GM23338 (cell line): ENCODE data around the gene MRC2. TPM values are rescaled to one million over a fixed set of nuclear protein-coding genes. Genes with fewer than 3 reads are reported as not detected.

Experiments
- ATAC-seq: fragments of 200-7000 bp; cut with Tn5 transposase; 3 replicates; pipeline ENCODE4 v1.9.1; 2020
- DNase-seq: peaks from one replicate; pipeline ENCODE4 v3.0.0-alpha.2; 2015; ENCODE audit warnings: low spot score
- H2AFZ ChIP-seq: fragments of 200-600 bp; sonication (generic); 2 replicates; pipeline ENCODE4 v1.8.0; 2016; ENCODE audit warnings: antibody characterized with exemption, mild to moderate bottlenecking, moderate library complexity
- H3F3A ChIP-seq: fragments of 200-600 bp; sonication (generic); replicated peaks from 2 replicates; pipeline ENCODE4 v1.8.0; 2017; ENCODE audit warnings: antibody characterized with exemption, mixed run types, low read depth
- H3K27ac ChIP-seq: fragments of 200-600 bp; sonication (generic); 2 replicates; pipeline ENCODE4 v1.6.1; 2016; ENCODE audit warnings: low read depth
- H3K27me3 ChIP-seq: fragments of 200-600 bp; sonication (generic); 2 replicates; pipeline ENCODE4 v1.8.0; 2016; ENCODE audit warnings: mild to moderate bottlenecking, mixed run types, moderate library complexity; ENCODE audit not compliant: insufficient read depth
- H3K36me3 ChIP-seq: fragments of 200-600 bp; sonication (generic); 2 replicates; pipeline ENCODE4 v1.8.0; 2016; ENCODE audit warnings: mild to moderate bottlenecking; ENCODE audit not compliant: insufficient read depth
- H3K4me1 ChIP-seq: fragments of 200-600 bp; sonication (generic); 2 replicates; pipeline ENCODE4 v1.8.0; 2016; ENCODE audit warnings: mild to moderate bottlenecking, moderate library complexity; ENCODE audit not compliant: insufficient read depth
- H3K4me2 ChIP-seq: fragments of 200-600 bp; sonication (generic); 2 replicates; pipeline ENCODE4 v1.7.1; 2017; ENCODE audit warnings: mixed run types
- H3K4me3 ChIP-seq: fragments of 200-600 bp; sonication (generic); 2 replicates; pipeline ENCODE4 v1.6.1; 2016; ENCODE audit warnings: mixed run types
- H3K79me2 ChIP-seq: fragments of 200-600 bp; sonication (generic); replicated peaks from 2 replicates; pipeline ENCODE4 v1.8.0; 2017; ENCODE audit warnings: mild to moderate bottlenecking; ENCODE audit not compliant: insufficient read depth
- H3K9me2 ChIP-seq: fragments of 200-600 bp; sonication (generic); 2 replicates; pipeline ENCODE4 v1.8.0; 2017; ENCODE audit not compliant: insufficient read depth
- H4K20me1 ChIP-seq: fragments of 200-600 bp; sonication (generic); replicated peaks from 2 replicates; pipeline ENCODE4 v1.8.0; 2017; ENCODE audit warnings: mild to moderate bottlenecking; ENCODE audit not compliant: insufficient read depth
- H3K27ac Mint-ChIP-seq: 2 replicates; pipeline ENCODE4 v1.8.0; 2020; ENCODE audit warnings: inconsistent platforms, mild to moderate bottlenecking, moderate library complexity, mixed read lengths
- H3K27me3 Mint-ChIP-seq: 3 replicates; pipeline ENCODE4 v1.8.0; 2022; ENCODE audit warnings: low read depth, mild to moderate bottlenecking, moderate library complexity, mixed read lengths, inconsistent platforms; ENCODE audit not compliant: insufficient read depth, poor library complexity
- H3K36me3 Mint-ChIP-seq: 3 replicates; pipeline ENCODE4 v1.8.0; 2021; ENCODE audit warnings: low read depth, mild to moderate bottlenecking, inconsistent platforms, moderate library complexity, mixed read lengths
- H3K4me1 Mint-ChIP-seq: 3 replicates; pipeline ENCODE4 v1.8.0; 2020; ENCODE audit warnings: mild to moderate bottlenecking, inconsistent platforms, mixed read lengths
- H3K4me3 Mint-ChIP-seq: 3 replicates; pipeline ENCODE4 v1.8.0; 2021; ENCODE audit warnings: moderate library complexity, mild to moderate bottlenecking, inconsistent platforms, mixed read lengths
- H3K9me3 Mint-ChIP-seq: 3 replicates; pipeline ENCODE4 v1.8.0; 2020; ENCODE audit warnings: moderate library complexity, mild to moderate bottlenecking, inconsistent platforms, mixed read lengths
- EZH2 ChIP-seq: fragments of 200-600 bp; sonication (generic); IDR thresholded peaks from one replicate; pipeline ENCODE4 v1.8.0; 2017; ENCODE audit warnings: antibody characterized with exemption, mild to moderate bottlenecking, low read depth; ENCODE audit not compliant: unreplicated experiment
- JUNB ChIP-seq: IDR thresholded peaks from one replicate; pipeline ENCODE4 v1.6.1; 2016; ENCODE audit warnings: antibody characterized with exemption; ENCODE audit not compliant: unreplicated experiment
- NANOG ChIP-seq: IDR thresholded peaks from 2 replicates; pipeline ENCODE4 v1.6.1; 2016; ENCODE audit warnings: antibody characterized with exemption, borderline replicate concordance
- POLR2AphosphoS5 ChIP-seq: IDR thresholded peaks from 2 replicates; pipeline ENCODE4 v1.6.1; 2016; ENCODE audit warnings: antibody characterized with exemption, low read depth
- STAT1 ChIP-seq: IDR thresholded peaks from one replicate; pipeline ENCODE4 v1.6.1; 2016; ENCODE audit warnings: antibody characterized with exemption; ENCODE audit not compliant: unreplicated experiment
- ZNF114 ChIP-seq: fragments of 250-450 bp; sonication (Bioruptor Pico); IDR thresholded peaks from 2 replicates; pipeline ENCODE4 v1.5.0; 2020; ENCODE audit warnings: mild to moderate bottlenecking, moderate library complexity
- polyA plus RNA-seq: library from polyadenylated mRNA; unstranded; fragments of >200 nt; fragmentation: Nextera tagmentation; extraction: Ambion mirVana; gene quantifications from 2 replicates; pipeline ENCODE4 v1.2.1, GENCODE V29; 2016
- total RNA-seq: library from RNA; depleted of rRNA; stranded (reverse); fragments of >200 nt; shearing (Covaris generic); gene quantifications from 2 replicates; pipeline ENCODE4 v1.2.3, GENCODE V29; 2014
- TF ChIP-seq, protein P1 (sequence below): IDR thresholded peaks from one replicate; pipeline ENCODE4 v1.6.1; 2018; ENCODE audit warnings: antibody characterized with exemption; ENCODE audit not compliant: unreplicated experiment
- TF ChIP-seq, protein P2 (sequence below): IDR thresholded peaks from 2 replicates; pipeline ENCODE4 v1.6.1; 2016; ENCODE audit warnings: antibody characterized with exemption
- TF ChIP-seq, protein P3 (sequence below): fragments of 250-450 bp; sonication (Bioruptor Pico); IDR thresholded peaks from 2 replicates; pipeline ENCODE4 v1.5.0; 2020; ENCODE audit warnings: mild to moderate bottlenecking, moderate library complexity

The MRC2 gene
- total and polyA plus RNA-seq, 2 experiments from 2014 or later, result 8.0 to 38.6 TPM

DNA sequence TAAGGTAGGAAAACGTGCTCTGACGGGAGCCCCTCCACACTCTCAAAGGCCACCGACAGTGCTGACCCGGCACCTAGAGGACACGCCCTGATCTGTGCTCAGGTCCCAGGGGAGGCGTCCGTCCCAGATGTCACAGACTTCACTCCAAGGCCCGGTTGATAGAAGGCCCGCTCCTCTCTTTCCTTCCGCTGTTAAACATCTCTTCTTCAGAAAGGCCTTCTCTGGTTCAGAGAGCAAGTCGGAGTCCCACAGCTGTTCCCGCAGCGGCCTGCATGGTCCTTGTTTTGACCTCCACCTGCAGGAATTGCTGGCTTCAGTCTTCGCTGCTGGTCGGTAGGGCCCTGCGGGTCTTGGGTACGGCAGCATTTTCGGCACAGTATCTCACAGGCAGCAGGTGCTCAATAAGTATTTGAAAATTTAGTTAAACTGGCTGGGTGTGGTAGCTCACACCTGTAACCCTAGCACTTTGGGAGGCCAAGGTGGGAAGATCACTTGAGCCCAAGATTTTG is 88.5 kb downstream of the MRC2 start:
- no peaks in the 10 kb centered on the region for H3K79me2 ChIP-seq
- no peak overlapping the region for H3K4me2 ChIP-seq
- H3K36me3 ChIP-seq, result no peaks in the 10 kb centered on the region
- H3K9me3 Mint-ChIP-seq, result no peaks in the 10 kb centered on the region
- H3F3A ChIP-seq, result no peaks in the 10 kb centered on the region
- H3K27me3 ChIP-seq, result no peaks in the 10 kb centered on the region
- peaks cover 8% of the 10 kb centered on the region for H3K27me3 Mint-ChIP-seq
- TF ChIP-seq STAT1 (no peak), POLR2AphosphoS5 (no peak), EZH2 (no peak), NANOG (no peak), ZNF114 (CRISPR knock-in tag) (no peak)
- TF ChIP-seq, protein P1, sequence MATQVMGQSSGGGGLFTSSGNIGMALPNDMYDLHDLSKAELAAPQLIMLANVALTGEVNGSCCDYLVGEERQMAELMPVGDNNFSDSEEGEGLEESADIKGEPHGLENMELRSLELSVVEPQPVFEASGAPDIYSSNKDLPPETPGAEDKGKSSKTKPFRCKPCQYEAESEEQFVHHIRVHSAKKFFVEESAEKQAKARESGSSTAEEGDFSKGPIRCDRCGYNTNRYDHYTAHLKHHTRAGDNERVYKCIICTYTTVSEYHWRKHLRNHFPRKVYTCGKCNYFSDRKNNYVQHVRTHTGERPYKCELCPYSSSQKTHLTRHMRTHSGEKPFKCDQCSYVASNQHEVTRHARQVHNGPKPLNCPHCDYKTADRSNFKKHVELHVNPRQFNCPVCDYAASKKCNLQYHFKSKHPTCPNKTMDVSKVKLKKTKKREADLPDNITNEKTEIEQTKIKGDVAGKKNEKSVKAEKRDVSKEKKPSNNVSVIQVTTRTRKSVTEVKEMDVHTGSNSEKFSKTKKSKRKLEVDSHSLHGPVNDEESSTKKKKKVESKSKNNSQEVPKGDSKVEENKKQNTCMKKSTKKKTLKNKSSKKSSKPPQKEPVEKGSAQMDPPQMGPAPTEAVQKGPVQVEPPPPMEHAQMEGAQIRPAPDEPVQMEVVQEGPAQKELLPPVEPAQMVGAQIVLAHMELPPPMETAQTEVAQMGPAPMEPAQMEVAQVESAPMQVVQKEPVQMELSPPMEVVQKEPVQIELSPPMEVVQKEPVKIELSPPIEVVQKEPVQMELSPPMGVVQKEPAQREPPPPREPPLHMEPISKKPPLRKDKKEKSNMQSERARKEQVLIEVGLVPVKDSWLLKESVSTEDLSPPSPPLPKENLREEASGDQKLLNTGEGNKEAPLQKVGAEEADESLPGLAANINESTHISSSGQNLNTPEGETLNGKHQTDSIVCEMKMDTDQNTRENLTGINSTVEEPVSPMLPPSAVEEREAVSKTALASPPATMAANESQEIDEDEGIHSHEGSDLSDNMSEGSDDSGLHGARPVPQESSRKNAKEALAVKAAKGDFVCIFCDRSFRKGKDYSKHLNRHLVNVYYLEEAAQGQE, result no peak
- H3K9me2 ChIP-seq, result no peaks in the 10 kb centered on the region
- H3K4me3 ChIP-seq, result no peak overlapping the region
- H2AFZ ChIP-seq, result 0 out of 2 replicates have a peak overlapping the region, but pooled peaks have one; percentile 47
- H3K27ac ChIP-seq, result no peak overlapping the region
- peaks cover 19% of the 10 kb centered on the region for H3K4me1 Mint-ChIP-seq
- ATAC-seq (no peak), DNase-seq (no peak)
- no peak overlapping the region for H3K27ac Mint-ChIP-seq
- no peak overlapping the region for H3K4me3 Mint-ChIP-seq
- H3K36me3 Mint-ChIP-seq, result no peaks in the 10 kb centered on the region
- 0 out of 2 replicates have a peak, but pooled peaks cover 3% of the 10 kb centered on the region for H3K4me1 ChIP-seq
- no peaks in the 10 kb centered on the region for H4K20me1 ChIP-seq

DNA sequence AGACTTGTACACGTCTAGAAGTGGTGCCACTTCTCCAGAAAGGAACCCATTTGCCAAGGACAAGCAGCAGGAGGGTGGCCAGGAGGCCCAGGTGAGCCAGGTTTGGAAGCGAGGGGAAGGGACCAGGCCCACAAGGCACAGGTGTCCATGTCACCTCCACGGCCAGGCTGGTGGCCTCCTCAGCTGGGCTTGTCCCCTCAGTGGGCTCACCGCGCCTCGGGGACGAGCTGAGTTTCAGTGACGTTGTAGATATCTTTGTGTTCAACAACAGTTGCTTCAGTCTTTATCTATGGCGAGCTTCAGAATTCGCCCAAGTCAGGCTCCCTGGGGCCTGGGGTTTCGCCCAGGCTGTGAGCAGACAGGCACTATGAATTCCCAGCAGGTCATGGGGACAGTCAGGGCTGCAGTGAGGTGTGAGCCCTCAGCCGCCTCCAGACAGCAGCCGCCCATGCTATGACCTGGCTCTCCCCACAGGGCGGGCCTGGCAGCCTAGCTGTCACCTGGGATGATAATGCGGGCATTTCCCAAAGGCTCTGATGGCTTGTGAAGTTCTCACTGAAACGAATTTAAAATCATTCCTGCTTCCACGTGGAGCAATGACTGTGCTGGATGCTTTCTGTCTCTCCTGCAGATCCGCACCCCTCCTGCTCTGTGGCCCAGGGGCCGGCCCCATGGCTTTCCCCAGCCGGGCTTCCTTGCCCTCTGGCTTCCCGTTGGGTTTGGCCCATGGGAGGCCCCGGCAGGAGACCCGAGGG is 89.5 kb downstream of the MRC2 start:
- Histone ChIP-seq H3K4me3 (no peak overlapping the region), H3K4me1 (0 out of 2 replicates have a peak, but pooled peaks cover 3% of the 10 kb centered on the region), H3F3A (no peaks in the 10 kb centered on the region), H3K27me3 (no peaks in the 10 kb centered on the region), H4K20me1 (no peaks in the 10 kb centered on the region), H3K79me2 (no peaks in the 10 kb centered on the region), H3K27ac (no peak overlapping the region), H3K4me2 (no peak overlapping the region), H3K36me3 (no peaks in the 10 kb centered on the region), H2AFZ (peak overlapping the region; percentile 78), H3K9me2 (no peaks in the 10 kb centered on the region)
- Mint-ChIP-seq H3K4me3 (no peak overlapping the region), H3K36me3 (no peaks in the 10 kb centered on the region), H3K27ac (no peak overlapping the region), H3K9me3 (no peaks in the 10 kb centered on the region), H3K4me1 (peaks cover 14% of the 10 kb centered on the region), H3K27me3 (peaks cover 6% of the 10 kb centered on the region)
- DNase-seq (no peak), ATAC-seq (no peak; the same call in 2 of the 3 replicates)
- TF ChIP-seq EZH2 (no peak), JUNB (no peak), STAT1 (no peak), ZNF114 (CRISPR knock-in tag) (no peak)
- TF ChIP-seq, protein P2, sequence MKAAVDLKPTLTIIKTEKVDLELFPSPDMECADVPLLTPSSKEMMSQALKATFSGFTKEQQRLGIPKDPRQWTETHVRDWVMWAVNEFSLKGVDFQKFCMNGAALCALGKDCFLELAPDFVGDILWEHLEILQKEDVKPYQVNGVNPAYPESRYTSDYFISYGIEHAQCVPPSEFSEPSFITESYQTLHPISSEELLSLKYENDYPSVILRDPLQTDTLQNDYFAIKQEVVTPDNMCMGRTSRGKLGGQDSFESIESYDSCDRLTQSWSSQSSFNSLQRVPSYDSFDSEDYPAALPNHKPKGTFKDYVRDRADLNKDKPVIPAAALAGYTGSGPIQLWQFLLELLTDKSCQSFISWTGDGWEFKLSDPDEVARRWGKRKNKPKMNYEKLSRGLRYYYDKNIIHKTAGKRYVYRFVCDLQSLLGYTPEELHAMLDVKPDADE, result no peak
- TF ChIP-seq, protein P3, sequence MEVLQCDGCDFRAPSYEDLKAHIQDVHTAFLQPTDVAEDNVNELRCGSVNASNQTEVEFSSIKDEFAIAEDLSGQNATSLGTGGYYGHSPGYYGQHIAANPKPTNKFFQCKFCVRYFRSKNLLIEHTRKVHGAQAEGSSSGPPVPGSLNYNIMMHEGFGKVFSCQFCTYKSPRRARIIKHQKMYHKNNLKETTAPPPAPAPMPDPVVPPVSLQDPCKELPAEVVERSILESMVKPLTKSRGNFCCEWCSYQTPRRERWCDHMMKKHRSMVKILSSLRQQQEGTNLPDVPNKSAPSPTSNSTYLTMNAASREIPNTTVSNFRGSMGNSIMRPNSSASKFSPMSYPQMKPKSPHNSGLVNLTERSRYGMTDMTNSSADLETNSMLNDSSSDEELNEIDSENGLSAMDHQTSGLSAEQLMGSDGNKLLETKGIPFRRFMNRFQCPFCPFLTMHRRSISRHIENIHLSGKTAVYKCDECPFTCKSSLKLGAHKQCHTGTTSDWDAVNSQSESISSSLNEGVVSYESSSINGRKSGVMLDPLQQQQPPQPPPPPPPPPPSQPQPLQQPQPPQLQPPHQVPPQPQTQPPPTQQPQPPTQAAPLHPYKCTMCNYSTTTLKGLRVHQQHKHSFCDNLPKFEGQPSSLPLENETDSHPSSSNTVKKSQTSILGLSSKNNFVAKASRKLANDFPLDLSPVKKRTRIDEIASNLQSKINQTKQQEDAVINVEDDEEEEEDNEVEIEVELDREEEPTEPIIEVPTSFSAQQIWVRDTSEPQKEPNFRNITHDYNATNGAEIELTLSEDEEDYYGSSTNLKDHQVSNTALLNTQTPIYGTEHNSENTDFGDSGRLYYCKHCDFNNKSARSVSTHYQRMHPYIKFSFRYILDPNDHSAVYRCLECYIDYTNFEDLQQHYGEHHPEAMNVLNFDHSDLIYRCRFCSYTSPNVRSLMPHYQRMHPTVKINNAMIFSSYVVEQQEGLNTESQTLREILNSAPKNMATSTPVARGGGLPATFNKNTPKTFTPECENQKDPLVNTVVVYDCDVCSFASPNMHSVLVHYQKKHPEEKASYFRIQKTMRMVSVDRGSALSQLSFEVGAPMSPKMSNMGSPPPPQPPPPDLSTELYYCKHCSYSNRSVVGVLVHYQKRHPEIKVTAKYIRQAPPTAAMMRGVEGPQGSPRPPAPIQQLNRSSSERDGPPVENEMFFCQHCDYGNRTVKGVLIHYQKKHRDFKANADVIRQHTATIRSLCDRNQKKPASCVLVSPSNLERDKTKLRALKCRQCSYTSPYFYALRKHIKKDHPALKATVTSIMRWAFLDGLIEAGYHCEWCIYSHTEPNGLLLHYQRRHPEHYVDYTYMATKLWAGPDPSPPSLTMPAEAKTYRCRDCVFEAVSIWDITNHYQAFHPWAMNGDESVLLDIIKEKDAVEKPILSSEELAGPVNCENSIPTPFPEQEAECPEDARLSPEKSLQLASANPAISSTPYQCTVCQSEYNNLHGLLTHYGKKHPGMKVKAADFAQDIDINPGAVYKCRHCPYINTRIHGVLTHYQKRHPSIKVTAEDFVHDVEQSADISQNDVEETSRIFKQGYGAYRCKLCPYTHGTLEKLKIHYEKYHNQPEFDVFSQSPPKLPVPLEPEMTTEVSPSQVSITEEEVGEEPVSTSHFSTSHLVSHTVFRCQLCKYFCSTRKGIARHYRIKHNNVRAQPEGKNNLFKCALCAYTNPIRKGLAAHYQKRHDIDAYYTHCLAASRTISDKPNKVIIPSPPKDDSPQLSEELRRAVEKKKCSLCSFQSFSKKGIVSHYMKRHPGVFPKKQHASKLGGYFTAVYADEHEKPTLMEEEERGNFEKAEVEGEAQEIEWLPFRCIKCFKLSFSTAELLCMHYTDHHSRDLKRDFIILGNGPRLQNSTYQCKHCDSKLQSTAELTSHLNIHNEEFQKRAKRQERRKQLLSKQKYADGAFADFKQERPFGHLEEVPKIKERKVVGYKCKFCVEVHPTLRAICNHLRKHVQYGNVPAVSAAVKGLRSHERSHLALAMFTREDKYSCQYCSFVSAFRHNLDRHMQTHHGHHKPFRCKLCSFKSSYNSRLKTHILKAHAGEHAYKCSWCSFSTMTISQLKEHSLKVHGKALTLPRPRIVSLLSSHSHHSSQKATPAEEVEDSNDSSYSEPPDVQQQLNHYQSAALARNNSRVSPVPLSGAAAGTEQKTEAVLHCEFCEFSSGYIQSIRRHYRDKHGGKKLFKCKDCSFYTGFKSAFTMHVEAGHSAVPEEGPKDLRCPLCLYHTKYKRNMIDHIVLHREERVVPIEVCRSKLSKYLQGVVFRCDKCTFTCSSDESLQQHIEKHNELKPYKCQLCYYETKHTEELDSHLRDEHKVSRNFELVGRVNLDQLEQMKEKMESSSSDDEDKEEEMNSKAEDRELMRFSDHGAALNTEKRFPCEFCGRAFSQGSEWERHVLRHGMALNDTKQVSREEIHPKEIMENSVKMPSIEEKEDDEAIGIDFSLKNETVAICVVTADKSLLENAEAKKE (CRISPR knock-in tag), result no peak
